ENCODE data around the gene ARHGAP27. TPM values are rescaled to one million over a fixed set of nuclear protein-coding genes. Genes with fewer than 3 reads are reported as not detected.
A peak's percentile ranks its signal among the peaks of the same experiment; 100 is the strongest.

Gene ARHGAP27
- polyA plus RNA-seq, 1 donor (not counting 4 experiments of a cell fraction or from before 2014, with no cell fraction given), result 14.4 TPM

DNA sequence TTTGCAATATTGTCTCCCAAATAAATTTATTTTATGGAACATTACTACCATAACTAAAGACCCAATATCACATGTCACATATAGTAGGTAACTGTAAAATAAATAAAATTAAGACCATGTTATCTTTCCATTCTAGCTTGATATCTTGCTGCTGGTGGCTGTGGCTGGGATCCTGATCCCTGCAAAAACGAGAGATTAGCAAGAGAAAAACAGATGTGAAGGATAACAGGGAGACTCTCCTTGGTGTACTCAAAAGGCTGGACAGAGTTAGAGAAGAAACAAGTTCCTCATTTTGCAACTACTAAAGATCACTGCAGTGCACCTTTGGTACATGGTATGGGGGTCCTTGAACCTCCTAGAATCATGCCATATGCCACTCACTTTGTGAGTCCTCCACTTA is 49.7 kb downstream of the ARHGAP27 start:
- dilution Hi-C loops (cut with MboI; ENCODE audit: extremely low pct_ligation_motif_present, low sequenced_read_pairs), result no loop called here
- no peak overlapping the region for H2AFZ ChIP-seq (ENCODE audit: control insufficient read depth, low read length)
- no peak for FAIRE-seq

DNA sequence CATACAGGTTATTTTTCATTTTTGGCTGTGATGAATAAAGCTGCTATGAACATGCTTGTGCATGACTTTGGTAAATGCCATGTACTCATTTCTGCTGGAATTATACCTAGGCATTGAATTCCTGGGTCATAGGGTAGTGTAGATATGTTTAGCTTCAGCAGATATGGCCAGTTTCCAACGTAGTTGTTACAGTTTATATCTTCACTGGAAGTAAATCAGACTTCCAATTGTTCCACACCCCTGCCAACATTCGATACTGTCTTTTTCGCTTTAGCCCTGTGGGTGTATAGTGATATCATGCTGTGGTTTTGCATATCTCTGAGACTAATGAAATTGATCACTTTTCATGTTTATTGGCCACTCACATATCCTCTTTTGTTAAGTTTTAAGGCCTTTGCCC is 50.4 kb downstream of the ARHGAP27 start:
- DNase-seq (ENCODE audit: low read depth, low spot score), result peak; percentile 70
- peak overlapping the region; percentile 2 for H3K9ac ChIP-seq (ENCODE audit: control insufficient read depth, extremely low read depth, insufficient read depth, low read length)
- H3K79me2 ChIP-seq (ENCODE audit: control insufficient read depth, insufficient read depth, low read length), result no peaks in the 10 kb centered on the region
- H2AFZ ChIP-seq (ENCODE audit: control insufficient read depth, low read length), result no peak overlapping the region
- H3K4me1 ChIP-seq (ENCODE audit: control insufficient read depth, extremely low read depth, insufficient read depth, low read length), result peaks cover 23% of the 10 kb centered on the region
- peak overlapping the region in 1 of 3 experiments; percentile 17 for H3K4me3 ChIP-seq (ENCODE audit: control insufficient read depth in 2 of 3, extremely low read depth in 1 of 3, insufficient read depth in 2 of 3, low read depth in 1 of 3, low read length in 3 of 3)
- dilution Hi-C loops (cut with MboI; ENCODE audit: extremely low pct_ligation_motif_present, low sequenced_read_pairs), result no loop called here
- H3K36me3 ChIP-seq (ENCODE audit: control insufficient read depth in 2 of 2, extremely low read depth in 1 of 2, insufficient read depth in 2 of 2, low read length in 2 of 2), result no peaks in the 10 kb centered on the region
- no peaks in the 10 kb centered on the region for H3K27me3 ChIP-seq (ENCODE audit: control insufficient read depth, extremely low read depth, insufficient read depth, low read length)
- no peaks in the 10 kb centered on the region for H3K9me3 ChIP-seq (ENCODE audit: control insufficient read depth, low read depth, low read length)
- TF ChIP-seq CTCF (optimal IDR thresholded peaks at IDR 0.05 in 1 of 3, IDR thresholded peaks at IDR 0.05 in 1 of 3, conservative IDR thresholded peaks at IDR 0.05 in 1 of 3; ENCODE audit: extremely low read depth in 1 of 3, insufficient read depth in 2 of 3, low read length in 3 of 3) (no peak), EZH2 (IDR thresholded peaks at IDR 0.05; ENCODE audit: low read length) (no peak)
- no peaks in the 10 kb centered on the region for H3K9me1 ChIP-seq (ENCODE audit: control insufficient read depth, extremely low read depth, insufficient read depth, low read length)
- no peaks in the 10 kb centered on the region for H4K20me1 ChIP-seq (ENCODE audit: control insufficient read depth, extremely low read depth, insufficient read depth, low read length)
- no peak overlapping the region for H3K27ac ChIP-seq (ENCODE audit: control insufficient read depth, insufficient read depth, low read length)
- peak; percentile 86 for FAIRE-seq
- H3K4me2 ChIP-seq (ENCODE audit: control insufficient read depth, extremely low read depth, insufficient read depth, low read depth, low read length), result peak overlapping the region; percentile 45

More for the DNA sequence above, 49.7 kb downstream of the ARHGAP27 start:
- Histone ChIP-seq H3K9me1 (ENCODE audit: control insufficient read depth, extremely low read depth, insufficient read depth, low read length) (no peaks in the 10 kb centered on the region), H3K27me3 (ENCODE audit: control insufficient read depth, extremely low read depth, insufficient read depth, low read length) (no peaks in the 10 kb centered on the region), H3K4me3 (ENCODE audit: control insufficient read depth in 2 of 3, extremely low read depth in 1 of 3, insufficient read depth in 2 of 3, low read depth in 1 of 3, low read length in 3 of 3) (no peak overlapping the region), H3K4me1 (ENCODE audit: control insufficient read depth, extremely low read depth, insufficient read depth, low read length) (peaks cover 23% of the 10 kb centered on the region), H3K4me2 (ENCODE audit: control insufficient read depth, extremely low read depth, insufficient read depth, low read depth, low read length) (no peak overlapping the region), H4K20me1 (ENCODE audit: control insufficient read depth, extremely low read depth, insufficient read depth, low read length) (no peaks in the 10 kb centered on the region), H3K36me3 (ENCODE audit: control insufficient read depth in 2 of 2, extremely low read depth in 1 of 2, insufficient read depth in 2 of 2, low read length in 2 of 2) (no peaks in the 10 kb centered on the region), H3K27ac (ENCODE audit: control insufficient read depth, insufficient read depth, low read length) (no peak overlapping the region), H3K9me3 (ENCODE audit: control insufficient read depth, low read depth, low read length) (no peaks in the 10 kb centered on the region), H3K79me2 (ENCODE audit: control insufficient read depth, insufficient read depth, low read length) (no peaks in the 10 kb centered on the region), H3K9ac (ENCODE audit: control insufficient read depth, extremely low read depth, insufficient read depth, low read length) (no peak overlapping the region)
- TF ChIP-seq CTCF (optimal IDR thresholded peaks at IDR 0.05 in 1 of 3, IDR thresholded peaks at IDR 0.05 in 1 of 3, conservative IDR thresholded peaks at IDR 0.05 in 1 of 3; ENCODE audit: extremely low read depth in 1 of 3, insufficient read depth in 2 of 3, low read length in 3 of 3), result no peak
- no peak for TF ChIP-seq EZH2 (IDR thresholded peaks at IDR 0.05; ENCODE audit: low read length)
- DNase-seq (ENCODE audit: low read depth, low spot score), result no peak
